Colonic mucosa (tissue), 4 donors: Measurements from ENCODE around the gene AMDHD1. TPM values are rescaled to one million over a fixed set of nuclear protein-coding genes. Genes with fewer than 3 reads are reported as not detected.
A peak's percentile ranks its signal among the peaks of the same experiment; 100 is the strongest.

ENCODE experiments used
- DNase-seq: peaks from one replicate; pipeline ENCODE4 v3.0.0-alpha.2; 2020
- H3K27ac ChIP-seq: fragments of 200-600 bp; one replicate; pipeline ENCODE4 v1.8.0; 2021
- H3K27me3 ChIP-seq: fragments of 200-600 bp; one replicate; pipeline ENCODE4 v1.8.0; 2021
- H3K36me3 ChIP-seq: fragments of 200-600 bp; one replicate; pipeline ENCODE4 v1.8.0; 2021
- H3K4me1 ChIP-seq: fragments of 200-600 bp; one replicate; pipeline ENCODE4 v1.8.0; 2021; ENCODE audit warnings: mild to moderate bottlenecking
- H3K4me3 ChIP-seq: fragments of 200-600 bp; one replicate; pipeline ENCODE4 v1.8.0; 2021
- H3K9ac ChIP-seq, 2 donors: one replicate each; pipeline ENCODE4 v1.7.0; 2013; ENCODE audit warnings: control low read depth in 2 of 2, low read depth in 2 of 2, low read length in 2 of 2
- H3K9me3 ChIP-seq: fragments of 200-600 bp; one replicate; pipeline ENCODE4 v1.8.0; 2021
- CTCF ChIP-seq: fragments of 200-600 bp; IDR thresholded peaks from one replicate; pipeline ENCODE4 v1.8.0; 2022; ENCODE audit warnings: antibody characterized with exemption, mild to moderate bottlenecking
- intact Hi-C: fragments of 100-400 bp; cut with DNase I; formaldehyde crosslinking; loops from one replicate; pipeline ENCODE4 v1.14.1; 2022
- total RNA-seq, 2 donors: library from RNA; stranded (reverse); fragmentation: NEBNext Ultra II Directional in 1 of 2; extraction: Animal tissue kit (Norgen Biotek cat#: 25700) in 1 of 2; gene quantifications; one replicate each; pipeline ENCODE4 v1.2.1, GENCODE V29; 2021
- donor health status: healthy.
- donor health status: DM: no; HTN: no; CAD: no.
- donor health status: DM: no; HTN: no; CAD: no.

AMDHD1 gene
- total RNA-seq = under 1 TPM in 1 of 2 donors, not detected in 1; 0.48 TPM

GRCh38 chr12:95943330-95943842 is at the start of gene AMDHD1:
TSS of gene AMDHD1 (plus strand) at chr12:95943331. CDS start at chr12:95943399, 68 bp downstream.
- peak within 1 kb of the TSS; percentile 58 for H3K4me3 ChIP-seq
- no peaks in the 10 kb centered on the region for H3K27me3 ChIP-seq
- DNase-seq = peak; percentile 48
- H3K4me1 ChIP-seq = no peaks in the 10 kb centered on the region
- H3K9ac ChIP-seq = peak within 1 kb of the TSS; percentile 40 to 57
- H3K9me3 ChIP-seq = no peaks in the 10 kb centered on the region
- H3K36me3 ChIP-seq = no peaks in the 10 kb centered on the region
- TF ChIP-seq CTCF = no peak
- H3K27ac ChIP-seq = peak within 1 kb of the TSS; percentile 56
- intact Hi-C loops = no loop called here

GRCh38 chr12:95896846-95897245 is 46.3 kb upstream of the AMDHD1 start:
- no peak for TF ChIP-seq CTCF
- Histone ChIP-seq H3K27me3 (no peaks in the 10 kb centered on the region), H3K4me3 (no peak overlapping the region), H3K9ac (no peak overlapping the region), H3K36me3 (no peaks in the 10 kb centered on the region), H3K4me1 (no peaks in the 10 kb centered on the region), H3K9me3 (no peaks in the 10 kb centered on the region), H3K27ac (no peak overlapping the region)
- no peak for DNase-seq
- intact Hi-C loops = no loop called here

GRCh38 chr12:95898081-95898480 is 45.0 kb upstream of the AMDHD1 start:
- TF ChIP-seq CTCF = no peak
- no peak overlapping the region for H3K9ac ChIP-seq
- intact Hi-C loops = no loop called here
- H3K4me3 ChIP-seq = no peak overlapping the region
- no peaks in the 10 kb centered on the region for H3K36me3 ChIP-seq
- no peak for DNase-seq
- no peaks in the 10 kb centered on the region for H3K9me3 ChIP-seq
- H3K4me1 ChIP-seq = no peaks in the 10 kb centered on the region
- no peak overlapping the region for H3K27ac ChIP-seq
- no peaks in the 10 kb centered on the region for H3K27me3 ChIP-seq

GRCh38 chr12:95908573-95908972 is 34.6 kb upstream of the AMDHD1 start:
- H3K27me3 ChIP-seq = no peaks in the 10 kb centered on the region
- no peaks in the 10 kb centered on the region for H3K9me3 ChIP-seq
- intact Hi-C loops = no loop called here
- no peak for DNase-seq
- no peak overlapping the region for H3K9ac ChIP-seq
- H3K4me3 ChIP-seq = no peak overlapping the region
- H3K36me3 ChIP-seq = no peaks in the 10 kb centered on the region
- no peak for TF ChIP-seq CTCF
- H3K4me1 ChIP-seq = no peaks in the 10 kb centered on the region
- H3K27ac ChIP-seq = no peak overlapping the region

- no peak for DNase-seq
- TF ChIP-seq CTCF = no peak
- Histone ChIP-seq H3K36me3 (no peaks in the 10 kb centered on the region), H3K4me3 (no peak overlapping the region), H3K9ac (no peak overlapping the region), H3K27me3 (no peaks in the 10 kb centered on the region), H3K4me1 (no peaks in the 10 kb centered on the region), H3K9me3 (no peaks in the 10 kb centered on the region), H3K27ac (no peak overlapping the region)
- intact Hi-C loops = no loop called here
Measured at GRCh38 chr12:95909871-95910270, 33.3 kb upstream of the AMDHD1 start.
